ENCODE data around the gene LAMA2.

DNA sequence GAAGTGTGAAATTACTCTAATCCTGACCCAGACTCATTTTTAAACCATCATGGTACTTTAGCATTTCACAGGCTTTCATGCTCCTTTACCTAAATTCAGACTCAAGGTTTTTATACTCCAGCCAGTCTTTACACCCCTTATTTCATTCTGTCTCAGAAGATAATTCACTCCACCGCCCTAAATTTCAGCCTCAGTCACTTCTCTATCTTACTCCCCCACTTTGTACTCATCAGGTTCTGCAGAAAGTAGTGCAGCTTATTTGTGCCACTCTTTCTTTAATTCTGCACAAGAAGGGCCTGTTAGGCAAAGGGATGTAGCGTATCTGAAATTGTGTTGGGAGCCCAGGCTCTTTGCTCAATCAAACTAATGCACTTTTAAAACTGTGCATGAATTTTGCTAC is 621.5 kb downstream of the LAMA2 start:
- TF ChIP-seq, protein P1, sequence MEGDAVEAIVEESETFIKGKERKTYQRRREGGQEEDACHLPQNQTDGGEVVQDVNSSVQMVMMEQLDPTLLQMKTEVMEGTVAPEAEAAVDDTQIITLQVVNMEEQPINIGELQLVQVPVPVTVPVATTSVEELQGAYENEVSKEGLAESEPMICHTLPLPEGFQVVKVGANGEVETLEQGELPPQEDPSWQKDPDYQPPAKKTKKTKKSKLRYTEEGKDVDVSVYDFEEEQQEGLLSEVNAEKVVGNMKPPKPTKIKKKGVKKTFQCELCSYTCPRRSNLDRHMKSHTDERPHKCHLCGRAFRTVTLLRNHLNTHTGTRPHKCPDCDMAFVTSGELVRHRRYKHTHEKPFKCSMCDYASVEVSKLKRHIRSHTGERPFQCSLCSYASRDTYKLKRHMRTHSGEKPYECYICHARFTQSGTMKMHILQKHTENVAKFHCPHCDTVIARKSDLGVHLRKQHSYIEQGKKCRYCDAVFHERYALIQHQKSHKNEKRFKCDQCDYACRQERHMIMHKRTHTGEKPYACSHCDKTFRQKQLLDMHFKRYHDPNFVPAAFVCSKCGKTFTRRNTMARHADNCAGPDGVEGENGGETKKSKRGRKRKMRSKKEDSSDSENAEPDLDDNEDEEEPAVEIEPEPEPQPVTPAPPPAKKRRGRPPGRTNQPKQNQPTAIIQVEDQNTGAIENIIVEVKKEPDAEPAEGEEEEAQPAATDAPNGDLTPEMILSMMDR (IDR thresholded peaks at IDR 0.05; ENCODE audit: low read depth, low read length): no peak
- TF ChIP-seq EZH2phosphoT487 (IDR thresholded peaks at IDR 0.05; ENCODE audit: low read depth): no peak
